Left ventricle myocardium inferior (tissue), 1 donor: Measurements from ENCODE around the gene PROK1. TPM values are rescaled to one million over a fixed set of nuclear protein-coding genes. Genes with fewer than 3 reads are reported as not detected.

ENCODE experiments used
- DNase-seq: peaks from one replicate; pipeline ENCODE4 v3.0.0-alpha.2; 2020
- H3K27ac ChIP-seq: fragments of 200-600 bp; replicated peaks from 2 replicates; pipeline ENCODE4 v1.8.0; 2021
- H3K27me3 ChIP-seq: fragments of 200-600 bp; 2 replicates; pipeline ENCODE4 v1.8.0; 2021; ENCODE audit warnings: low read depth
- H3K36me3 ChIP-seq: fragments of 200-600 bp; 2 replicates; pipeline ENCODE4 v1.8.0; 2021
- H3K4me1 ChIP-seq: fragments of 200-600 bp; 2 replicates; pipeline ENCODE4 v1.8.0; 2021
- H3K4me3 ChIP-seq: fragments of 200-600 bp; 2 replicates; pipeline ENCODE4 v1.8.0; 2021; ENCODE audit warnings: mild to moderate bottlenecking, moderate library complexity
- H3K9me3 ChIP-seq: fragments of 200-600 bp; replicated peaks from 2 replicates; pipeline ENCODE4 v1.8.0; 2021
- CTCF ChIP-seq: fragments of 200-600 bp; IDR thresholded peaks from 2 replicates; pipeline ENCODE4 v1.8.0; 2021; ENCODE audit warnings: antibody characterized with exemption, mild to moderate bottlenecking, borderline replicate concordance
- intact Hi-C: fragments of 100-400 bp; cut with micrococcal nuclease; formaldehyde crosslinking; loops from one replicate; pipeline ENCODE4 v1.11.0; 2022
- total RNA-seq: library from RNA; stranded (reverse); fragmentation: NEBNext Ultra II Directional; extraction: Animal tissue kit (Norgen Biotek cat#: 25700); gene quantifications from one replicate; pipeline ENCODE4 v1.2.1, GENCODE V29; 2021
- donor health status: DM: no; HTN: yes; CAD: no; lungs with severe emphysema.

The PROK1 gene
- total RNA-seq, 1 donor from 2014 or later = not detected

DNA sequence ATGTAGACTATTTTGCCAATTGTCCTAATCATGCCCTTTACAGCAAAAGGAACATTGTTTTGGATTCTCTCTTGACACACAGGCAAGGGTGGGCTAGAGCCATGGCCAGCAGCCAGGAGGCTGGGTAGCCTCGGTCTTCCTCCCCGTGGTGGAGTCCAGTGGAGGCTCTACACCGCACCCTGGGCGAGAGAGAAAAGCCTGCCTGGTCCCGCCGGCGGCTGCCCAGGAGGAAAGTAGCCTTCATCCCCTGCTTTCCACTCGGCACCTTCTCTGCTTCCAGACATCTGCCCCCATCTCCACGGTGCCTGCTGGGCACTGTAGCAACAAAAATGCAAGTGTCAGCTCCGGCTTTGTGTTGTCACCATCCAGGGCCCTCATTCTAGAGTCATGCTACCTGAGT lies 21.6 kb downstream of the PROK1 start:
- no peak for TF ChIP-seq CTCF
- intact Hi-C loops = no loop called here
- no peak for DNase-seq

GRCh38 chr1:110474444-110474843 lies 23.5 kb downstream of the PROK1 start:
- Histone ChIP-seq H3K4me1 (peaks cover 21% of the 10 kb centered on the region), H3K27ac (no peak overlapping the region), H3K4me3 (no peak overlapping the region), H3K27me3 (peaks cover 5% of the 10 kb centered on the region), H3K36me3 (no peaks in the 10 kb centered on the region), H3K9me3 (no peaks in the 10 kb centered on the region)
- TF ChIP-seq CTCF = no peak
- DNase-seq = no peak
- intact Hi-C loops = no loop called here

More for the DNA sequence above, 21.6 kb downstream of the PROK1 start:
- no peaks in the 10 kb centered on the region for H3K9me3 ChIP-seq
- H3K36me3 ChIP-seq = no peaks in the 10 kb centered on the region
- no peak overlapping the region for H3K4me3 ChIP-seq
- H3K27ac ChIP-seq = no peak overlapping the region
- H3K4me1 ChIP-seq = peaks cover 14% of the 10 kb centered on the region
- H3K27me3 ChIP-seq = peaks cover 5% of the 10 kb centered on the region

DNA sequence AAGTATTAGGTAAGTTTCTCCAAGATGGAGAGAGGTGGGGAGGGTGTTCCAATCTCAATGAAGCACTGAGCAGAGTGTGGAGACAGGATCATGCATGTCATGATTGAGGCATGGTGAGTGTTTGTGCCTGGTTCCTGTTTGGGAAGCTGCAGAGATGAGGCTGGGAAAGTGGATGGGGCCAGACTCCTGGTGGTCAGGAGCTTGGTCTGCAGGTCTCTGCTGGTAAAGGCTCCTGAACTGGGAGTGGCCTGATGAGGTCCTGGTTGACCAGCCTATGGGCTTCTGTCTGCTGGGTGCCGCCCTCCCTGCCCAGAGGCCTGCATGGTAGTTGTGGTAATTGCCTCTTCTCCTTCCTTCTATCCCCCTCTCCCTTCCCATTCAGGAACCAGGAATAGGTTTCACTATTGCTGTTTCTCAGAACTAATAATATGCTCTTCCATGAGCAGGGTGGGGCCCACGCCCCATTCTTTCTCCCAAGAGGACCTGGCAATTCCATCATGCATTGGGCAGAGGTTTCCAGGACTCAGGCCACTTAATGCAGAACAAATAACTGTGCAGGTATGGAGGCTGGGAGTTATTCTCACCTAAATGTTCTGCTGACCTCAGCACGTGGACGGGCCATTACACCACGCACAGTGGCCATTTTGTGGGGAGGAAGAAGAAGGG lies 24.5 kb downstream of the PROK1 start:
- Histone ChIP-seq H3K27ac (no peak overlapping the region), H3K4me3 (no peak overlapping the region), H3K4me1 (peaks cover 27% of the 10 kb centered on the region), H3K27me3 (peaks cover 5% of the 10 kb centered on the region), H3K36me3 (no peaks in the 10 kb centered on the region), H3K9me3 (no peaks in the 10 kb centered on the region)
- DNase-seq = no peak
- no peak for TF ChIP-seq CTCF
- intact Hi-C loops = no loop called here

DNA sequence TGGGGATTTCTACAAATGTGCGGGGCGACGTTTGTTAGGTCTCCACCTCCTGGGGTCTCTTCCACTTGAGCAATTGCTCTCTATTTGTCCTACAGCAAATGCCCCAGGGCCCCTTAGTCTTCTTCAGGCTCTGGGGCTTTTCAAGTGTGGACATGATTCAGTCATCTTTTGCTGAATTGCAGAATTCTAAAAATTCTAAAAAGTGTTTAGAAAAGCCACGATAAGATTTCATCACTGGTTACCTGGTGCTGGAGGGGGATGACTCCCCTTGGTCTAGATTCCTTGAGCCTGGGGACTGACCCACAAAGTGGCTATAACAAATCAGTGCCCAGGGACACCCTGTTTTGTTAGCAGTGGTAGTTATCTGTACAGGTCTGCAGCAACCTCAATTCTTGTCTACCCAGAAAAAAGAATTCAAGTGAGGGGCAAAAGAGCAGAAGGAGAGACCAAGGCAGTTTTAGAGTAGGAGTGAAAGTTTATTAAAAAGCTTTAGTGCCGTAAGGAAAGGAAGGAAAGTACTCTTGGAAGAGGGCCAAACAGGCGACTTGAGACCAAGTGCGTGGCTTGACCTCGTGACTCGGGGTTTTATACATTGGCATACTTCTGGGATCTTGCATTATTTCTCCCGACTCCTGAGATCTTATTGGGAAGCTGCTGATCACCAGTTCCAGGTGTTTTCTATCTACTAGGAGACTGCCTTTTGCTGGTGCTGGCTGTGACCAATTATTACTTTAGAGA lies 25.2 kb downstream of the PROK1 start:
- Histone ChIP-seq H3K4me3 (no peak overlapping the region), H3K36me3 (no peaks in the 10 kb centered on the region), H3K27me3 (peaks cover 2% of the 10 kb centered on the region), H3K4me1 (peaks cover 29% of the 10 kb centered on the region), H3K27ac (no peak overlapping the region), H3K9me3 (no peaks in the 10 kb centered on the region)
- DNase-seq = no peak
- intact Hi-C loops = no loop called here
- no peak for TF ChIP-seq CTCF

DNA sequence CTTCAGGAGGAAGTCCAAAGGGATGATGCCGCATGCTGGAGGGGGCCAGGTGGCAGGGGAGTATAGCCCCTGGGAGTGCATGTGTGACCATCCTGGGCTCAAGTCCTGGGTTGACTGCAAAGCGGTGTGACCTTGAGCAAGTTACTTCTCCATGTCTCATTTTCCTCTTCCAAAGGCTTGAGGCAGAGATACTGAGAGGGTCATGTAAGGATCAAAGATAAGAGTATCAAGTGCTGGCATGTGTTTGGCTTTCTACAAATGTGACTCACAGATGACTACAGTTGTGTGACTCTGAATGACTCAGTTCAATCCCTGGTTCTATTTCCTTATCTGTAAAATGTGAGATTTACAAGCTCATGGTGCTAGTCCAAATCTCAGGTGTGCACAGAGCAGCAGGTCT lies 26.1 kb downstream of the PROK1 start:
- Histone ChIP-seq H3K4me1 (peaks cover 35% of the 10 kb centered on the region), H3K27ac (no peak overlapping the region), H3K27me3 (no peaks in the 10 kb centered on the region), H3K9me3 (no peaks in the 10 kb centered on the region), H3K36me3 (no peaks in the 10 kb centered on the region), H3K4me3 (no peak overlapping the region)
- intact Hi-C loops = no loop called here
- DNase-seq = no peak
- no peak for TF ChIP-seq CTCF
